Mesenteric fat pad (tissue), 1 donor: ENCODE measurements around the gene MORN2. TPM values are rescaled to one million over a fixed set of nuclear protein-coding genes. Genes with fewer than 3 reads are reported as not detected.
"Not testable (repeated sequence)": the region's sequence is repeated elsewhere in the genome, so short reads cannot be mapped to it uniquely, and the experiment has no call there.

ENCODE experiments used
- DNase-seq: peaks from one replicate; pipeline ENCODE4 v3.0.0-alpha.2; 2020; ENCODE audit warnings: low spot score
- long read RNA-seq: library from polyadenylated mRNA; unstranded; transcript quantifications from one replicate; pipeline ENCODE4 v2.0.0, GENCODE V29; 2020
- total RNA-seq: library from RNA; stranded (reverse); fragmentation: NEBNext Ultra II Directional; extraction: Animal tissue kit (Norgen Biotek cat#: 25700); gene quantifications from one replicate; pipeline ENCODE4 v1.2.1, GENCODE V29; 2021
- donor health status: DM: yes; HTN: yes; CAD: no.

The MORN2 gene
- total RNA-seq, result 15.2 TPM
- long read RNA-seq, partial matches to known transcripts, result 0 of 1 reads
- long read RNA-seq, other reads (novel, unspliced or antisense), result 1 of 1 reads

- peak; percentile 94 for DNase-seq
These were observed at the start of gene MORN2, which contains the start of gene DHX57 for GRCh38 chr2:38875576-38876367. MORN2 (plus strand) TSS chr2:38875976. DHX57 (minus strand) TSS chr2:38875934; CDS start chr2:38868405, 7,529 bp downstream.

DNA sequence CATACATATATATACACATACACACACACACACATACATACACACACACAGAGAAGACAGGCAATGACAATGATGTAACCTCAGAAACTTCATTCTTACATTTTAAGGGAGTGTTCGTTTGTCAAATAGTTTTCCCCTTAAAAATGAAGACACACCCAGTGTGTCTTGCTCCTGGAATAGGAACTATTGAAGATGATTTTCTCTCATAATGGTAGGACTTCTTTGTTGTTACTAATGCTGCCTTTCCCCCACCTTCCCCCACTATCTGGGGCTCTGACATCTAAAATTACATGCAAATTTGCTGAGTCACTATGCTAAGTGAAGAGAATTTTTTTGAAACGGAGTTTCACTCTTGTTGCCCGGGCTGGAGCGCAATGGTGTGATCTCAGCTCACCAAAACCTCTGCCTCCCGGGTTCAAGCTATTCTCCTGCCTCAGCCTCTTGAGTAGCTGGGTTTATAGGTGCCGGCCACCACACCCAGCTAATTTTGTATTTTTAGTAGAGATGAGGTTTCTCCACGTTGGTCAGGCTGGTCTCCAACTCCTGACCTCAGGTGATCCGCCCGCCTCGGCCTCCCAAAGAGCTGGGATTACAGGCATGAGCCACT, 48.1 kb upstream of the MORN2 start:
- DNase-seq, result not testable (repeated sequence)

DNA sequence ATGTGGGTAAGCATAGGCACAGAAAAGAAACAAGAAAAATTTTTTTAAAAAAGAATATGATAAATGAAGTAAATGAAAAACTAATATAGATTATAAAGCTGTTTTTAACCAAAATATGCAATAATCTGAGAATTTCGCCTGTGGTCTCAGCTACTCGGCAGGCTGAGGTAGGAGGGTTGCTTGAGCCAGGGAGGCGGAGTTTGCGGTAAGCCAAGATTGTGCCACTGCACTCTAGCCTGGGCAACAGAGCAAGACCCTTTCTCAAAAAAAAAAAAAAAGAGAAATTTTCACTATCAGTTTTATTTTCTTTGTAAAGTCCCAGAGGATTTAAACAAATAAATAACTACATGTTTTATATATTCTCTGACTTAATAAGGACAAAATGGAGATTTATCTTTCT, 47.3 kb upstream of the MORN2 start:
- DNase-seq, result no peak

DNA sequence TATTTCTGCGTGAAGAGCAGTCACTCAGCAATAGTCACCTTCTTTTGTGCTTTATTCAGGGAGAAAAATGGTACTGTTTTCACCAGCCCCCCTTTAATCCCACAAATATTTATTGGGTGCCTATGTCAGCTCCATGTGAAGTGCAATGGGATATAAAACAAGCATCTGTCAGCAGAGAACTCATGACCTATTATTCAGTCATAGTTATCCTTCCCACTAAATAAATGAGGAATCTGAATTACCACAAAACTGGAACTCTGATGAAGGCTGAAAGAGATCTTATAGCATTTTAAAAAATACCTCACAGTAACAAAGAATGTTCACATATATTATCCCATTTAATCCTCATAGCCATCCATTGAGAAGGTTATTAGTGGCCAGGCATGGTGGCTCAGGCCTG, 45.8 kb upstream of the MORN2 start:
- no peak for DNase-seq

- DNase-seq, result no peak
These were observed 45.1 kb upstream of the MORN2 start for GRCh38 chr2:38830526-38831159.

GRCh38 chr2:38835015-38835601, 40.7 kb upstream of the MORN2 start:
- no peak for DNase-seq

DNA sequence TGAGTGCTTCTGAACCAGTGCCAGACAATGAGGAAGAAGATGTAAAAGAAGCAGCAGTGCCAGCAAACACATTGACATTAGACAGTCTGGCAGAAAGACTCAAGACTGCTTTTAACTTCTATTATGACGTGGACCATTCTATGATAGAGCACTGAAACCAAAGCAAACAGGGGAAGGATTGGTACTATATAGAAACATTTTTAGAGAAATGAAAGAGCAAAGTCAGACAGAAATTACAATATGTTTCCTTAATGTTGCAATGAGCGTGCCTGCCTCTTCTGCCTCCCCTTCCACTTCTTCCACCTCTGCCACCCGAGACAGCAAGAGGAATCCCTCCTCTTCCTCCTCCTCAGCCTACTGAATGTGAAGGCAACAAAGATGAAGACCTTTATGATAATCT, 39.8 kb upstream of the MORN2 start:
- no peak for DNase-seq

DNA sequence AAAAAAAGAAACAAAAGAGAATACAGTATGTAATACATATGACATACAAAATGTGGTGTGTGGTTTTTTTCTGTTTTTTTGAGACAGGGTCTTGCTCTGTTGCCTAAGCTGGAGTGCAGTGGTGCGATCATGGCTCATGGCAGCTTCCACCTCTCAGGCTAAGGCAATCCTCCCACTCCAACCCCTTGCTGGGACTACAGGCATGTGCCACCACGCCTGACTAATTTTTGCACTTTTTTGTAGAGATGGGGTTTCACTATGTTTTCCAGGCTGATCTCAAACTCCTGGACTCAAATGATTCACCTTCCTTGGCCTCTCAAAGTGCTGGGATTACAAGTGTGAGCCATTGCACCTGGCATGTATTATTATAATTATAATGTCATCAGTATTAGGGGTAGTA, 39.0 kb upstream of the MORN2 start:
- DNase-seq, result no peak

DNA sequence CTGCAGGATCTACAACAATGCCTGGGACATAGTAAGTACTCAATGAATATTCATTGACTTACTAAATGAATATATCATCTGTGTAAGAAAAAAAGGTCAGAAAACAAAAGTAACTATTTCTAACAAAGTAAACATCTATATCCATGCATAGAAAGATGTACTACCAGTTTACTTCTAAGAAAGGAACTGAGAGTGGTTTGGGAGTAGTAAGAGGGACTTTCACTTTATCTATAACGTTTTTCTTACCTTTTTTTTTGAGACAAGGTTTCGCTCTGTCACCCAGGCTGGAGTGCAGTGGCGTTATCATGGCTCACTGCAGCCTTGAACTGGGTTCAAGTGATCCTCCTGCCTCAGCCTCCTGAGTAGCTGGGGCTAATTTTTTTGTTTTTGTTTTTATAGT, 25.7 kb upstream of the MORN2 start:
- no peak for DNase-seq

- no peak for DNase-seq
These were observed 19.6 kb upstream of the MORN2 start for GRCh38 chr2:38856165-38856564.

- no peak for DNase-seq
These were observed 13.3 kb upstream of the MORN2 start for GRCh38 chr2:38862476-38862875.

GRCh38 chr2:38863061-38863695, 12.6 kb upstream of the MORN2 start:
- no peak for DNase-seq

DNA sequence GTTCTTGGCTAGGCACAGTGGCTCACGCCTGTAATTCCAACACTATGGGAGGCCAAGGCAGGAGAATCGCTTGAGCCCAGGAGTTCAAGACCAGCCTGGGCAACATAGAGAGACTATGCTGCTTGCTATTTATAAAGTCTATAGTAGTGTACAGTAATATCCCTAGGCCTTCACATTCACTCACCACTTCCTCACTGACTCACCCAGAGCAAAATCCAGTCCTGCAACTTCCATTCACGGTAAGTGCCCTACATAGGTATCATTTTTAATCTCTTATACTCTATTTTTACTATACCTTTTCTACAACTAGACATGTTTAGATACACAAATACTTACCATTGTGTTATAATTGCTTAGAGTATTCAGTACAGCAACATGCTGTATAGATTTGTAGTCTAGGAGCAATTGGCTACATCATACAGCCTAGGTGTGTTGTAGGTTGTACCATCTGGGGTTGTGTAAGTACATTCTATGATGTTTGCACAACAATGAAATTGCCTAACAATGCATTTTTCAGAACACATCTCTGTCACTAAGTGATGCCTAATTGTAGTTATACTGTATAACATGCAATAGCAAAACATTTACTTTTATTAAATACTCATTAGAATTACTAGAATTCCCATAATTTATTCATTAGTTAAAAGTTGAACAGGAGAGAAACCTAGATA, 8.9 kb upstream of the MORN2 start:
- DNase-seq, result no peak

DNA sequence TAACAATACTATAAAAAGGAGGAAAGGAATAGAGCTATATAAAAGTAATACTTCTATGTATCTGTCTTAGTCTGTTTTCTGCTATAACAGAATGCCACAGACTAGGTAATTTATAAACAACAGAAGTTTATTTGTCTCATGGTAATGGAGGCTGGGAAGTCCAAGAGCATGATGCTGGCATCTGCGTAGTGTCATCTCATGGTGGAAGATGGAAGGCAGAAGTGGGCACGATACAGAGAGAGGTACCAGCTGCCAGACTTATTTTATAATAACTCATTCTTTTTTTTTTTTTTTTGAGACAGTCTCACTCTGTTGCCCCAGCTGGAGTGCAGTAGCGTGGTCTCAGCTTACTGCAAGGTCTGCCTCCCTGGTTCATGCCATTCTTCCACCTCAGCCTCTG, 4.3 kb upstream of the MORN2 start:
- DNase-seq, result no peak

GRCh38 chr2:38873763-38874162, 2.0 kb upstream of the MORN2 start:
- no peak for DNase-seq

- DNase-seq, result no peak
These were observed 575 bp upstream of the MORN2 start for GRCh38 chr2:38875227-38875575.

GRCh38 chr2:38876407-38876806, 631 bp downstream of the MORN2 start:
- no peak for DNase-seq

GRCh38 chr2:38886063-38886462, 10.3 kb downstream of the MORN2 start:
- DNase-seq, result no peak

DNA sequence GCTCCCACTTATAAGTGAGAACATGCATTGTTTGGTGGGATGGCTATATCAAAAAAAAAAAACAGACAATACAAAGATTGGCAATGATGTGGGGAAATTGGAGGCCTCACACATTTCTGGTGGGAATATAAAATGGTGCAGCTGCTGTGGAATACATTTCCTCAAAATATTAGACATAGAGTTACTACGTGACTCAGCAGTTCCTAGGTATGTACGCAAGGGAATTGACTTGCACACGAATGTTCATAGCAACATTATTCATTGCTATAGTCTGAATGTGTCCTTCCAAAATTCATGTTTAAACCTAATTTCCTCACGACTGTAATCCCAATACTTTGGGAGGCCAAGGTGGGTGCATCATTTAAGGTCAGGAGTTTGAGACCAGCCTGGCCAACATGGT, 11.6 kb downstream of the MORN2 start:
- no peak for DNase-seq

- no peak for DNase-seq
These were observed 12.3 kb downstream of the MORN2 start for GRCh38 chr2:38887902-38888554.
